Endothelial cell of umbilical vein (primary cell): ENCODE measurements around the gene CNOT6. TPM values are rescaled to one million over a fixed set of nuclear protein-coding genes. Genes with fewer than 3 reads are reported as not detected.

Experiments used
- BruUV-seq: library from RNA; stranded (reverse); fragments of 400-500 nt; replicated peaks from 2 replicates; lab custom pipeline; 2021; lab: Mats Ljungman, UMichigan
- CTCF ChIA-PET: fragments of 300-600, 350-600 bp; sonication (Branson Sonifier 250); formaldehyde crosslinking; loops from one replicate; lab custom pipeline; 2021; ENCODE audit warnings: antibody characterized with exemption, inconsistent platforms; lab: Charles Lee
- POLR2A ChIA-PET: fragments of 300-600, 350-600 bp; sonication (Branson Sonifier 250); formaldehyde crosslinking; loops from one replicate; lab custom pipeline; 2021; ENCODE audit warnings: antibody characterized with exemption, inconsistent platforms; lab: Charles Lee
- DNase-seq: peaks from one replicate; pipeline ENCODE4 v3.0.0-alpha.2; 2011; ENCODE audit warnings: low read depth, low spot score
- FAIRE-seq: peaks from 2 replicates; lab custom pipeline; 2011; peaks lifted over from hg19 to GRCh38; lab: Jason Lieb, UNC
- H2AFZ ChIP-seq: 2 replicates; pipeline ENCODE4 v1.6.0; 2012; ENCODE audit warnings: low read depth, low read length, control low read depth, inconsistent platforms
- H3K27ac ChIP-seq: 2 replicates; pipeline ENCODE4 v1.5.1; 2011; ENCODE audit warnings: low read depth, mild to moderate bottlenecking, control low read depth, low read length, moderate library complexity; ENCODE audit not compliant: insufficient read depth
- H3K27me3 ChIP-seq, 2 experiments: 2 replicates each; pipeline versions ENCODE4 v1.6.0 to v1.6.1; 2011; ENCODE audit warnings: low read length in 2 of 2, mixed read lengths in 1 of 2; ENCODE audit not compliant: control insufficient read depth in 2 of 2, insufficient read depth in 2 of 2
- H3K36me3 ChIP-seq, 2 experiments: 2 replicates in 1 of 2; 3 replicates in 1 of 2; pipeline ENCODE4 v1.5.1; 2011; ENCODE audit warnings: low read length in 2 of 2, mild to moderate bottlenecking in 1 of 2, moderate library complexity in 1 of 2; ENCODE audit not compliant: control insufficient read depth in 2 of 2, insufficient read depth in 2 of 2; ENCODE audit errors: extremely low read depth in 1 of 2
- H3K4me1 ChIP-seq: 3 replicates; pipeline ENCODE4 v1.5.1; 2011; ENCODE audit warnings: mild to moderate bottlenecking, low read length; ENCODE audit not compliant: control insufficient read depth, insufficient read depth; ENCODE audit errors: extremely low read depth
- H3K4me2 ChIP-seq: 2 replicates; pipeline ENCODE4 v1.6.1; 2011; ENCODE audit warnings: low read length, control low read depth, mixed read lengths; ENCODE audit not compliant: insufficient read depth
- H3K4me3 ChIP-seq, 3 experiments: fragments of 200-600 bp in 1 of 3; sonication (generic), shearing (Covaris generic) in 1 of 3; replicated peaks in 1 of 3; 2 replicates each; pipeline ENCODE4 v1.5.1; 2011 to 2016; ENCODE audit warnings: control low read depth in 3 of 3, low read length in 3 of 3, mild to moderate bottlenecking in 2 of 3, inconsistent platforms in 1 of 3, low read depth in 1 of 3, moderate library complexity in 1 of 3; ENCODE audit not compliant: insufficient read depth in 1 of 3
- H3K79me2 ChIP-seq: 2 replicates; pipeline ENCODE4 v1.6.0; 2012; ENCODE audit warnings: low read length, inconsistent platforms; ENCODE audit not compliant: control insufficient read depth, insufficient read depth
- H3K9ac ChIP-seq: replicated peaks from 2 replicates; pipeline ENCODE3; 2011; ENCODE audit warnings: low read length, control low read depth; ENCODE audit not compliant: insufficient read depth; ENCODE audit errors: extremely low read depth
- H3K9me1 ChIP-seq: replicated peaks from 3 replicates; pipeline ENCODE4 v1.6.0; 2011; ENCODE audit warnings: mild to moderate bottlenecking, low read length; ENCODE audit not compliant: control insufficient read depth, insufficient read depth; ENCODE audit errors: extremely low read depth
- H3K9me3 ChIP-seq: replicated peaks from 2 replicates; pipeline ENCODE4 v1.5.1; 2012; ENCODE audit warnings: low read length, inconsistent platforms; ENCODE audit not compliant: control insufficient read depth, insufficient read depth
- H4K20me1 ChIP-seq: replicated peaks from 2 replicates; pipeline ENCODE3; 2011; ENCODE audit warnings: mild to moderate bottlenecking, low read length; ENCODE audit not compliant: control insufficient read depth, insufficient read depth; ENCODE audit errors: extremely low read depth
- EZH2 ChIP-seq: IDR thresholded peaks from 2 replicates; pipeline ENCODE4 v1.6.1; 2012; ENCODE audit warnings: borderline replicate concordance, low read depth, mild to moderate bottlenecking, moderate library complexity, low read length, inconsistent platforms; ENCODE audit not compliant: severe bottlenecking
- FOS ChIP-seq: IDR thresholded peaks from 2 replicates; pipeline ENCODE4 v1.6.1; 2011; ENCODE audit warnings: mild to moderate bottlenecking, low read length, moderate library complexity, borderline replicate concordance; ENCODE audit not compliant: insufficient read depth
- GATA2 ChIP-seq: IDR thresholded peaks from 2 replicates; pipeline ENCODE4 v1.7.0; 2011; ENCODE audit warnings: low read depth, mild to moderate bottlenecking, moderate library complexity, mixed read lengths, low read length; ENCODE audit not compliant: insufficient read length, insufficient read depth
- JUN ChIP-seq: IDR thresholded peaks from 2 replicates; pipeline ENCODE4 v1.6.1; 2011; ENCODE audit warnings: borderline replicate concordance, low read depth; ENCODE audit not compliant: insufficient read length, insufficient read depth
- MYC ChIP-seq: IDR thresholded peaks from one replicate; pipeline ENCODE4 v1.6.1; 2011; ENCODE audit warnings: mild to moderate bottlenecking, low read depth, low read length
- POLR2A ChIP-seq: IDR thresholded peaks from 2 replicates; pipeline ENCODE4 v1.6.1; 2012; ENCODE audit warnings: low read depth, mild to moderate bottlenecking, control low read depth, low read length
- POLR2AphosphoS5 ChIP-seq: IDR thresholded peaks from 2 replicates; pipeline ENCODE4 v1.6.1; 2012; ENCODE audit warnings: low read depth, mild to moderate bottlenecking, control low read depth, low read length, moderate library complexity; ENCODE audit not compliant: insufficient read depth
- dilution Hi-C: fragments of 300-500 bp; cut with MboI; formaldehyde crosslinking; loops from one replicate; pipeline ENCODE4 v1.15.0; 2019; ENCODE audit warnings: low sequenced_read_pairs; ENCODE audit not compliant: extremely low pct_ligation_motif_present
- intact Hi-C: fragments of 100-400 bp; cut with micrococcal nuclease; formaldehyde crosslinking; loops from one replicate; pipeline ENCODE4 v1.10.0; 2022
- polyA plus RNA-seq, 4 experiments: library from polyadenylated mRNA; depleted of rRNA in 3 of 4; stranded (reverse) in 3 of 4; unstranded in 1 of 4; fragments of >200 nt; gene quantifications; 2 replicates each; pipeline versions ENCODE4 v1.2.1 to v1.2.3, GENCODE V29; 2011 to 2012; ENCODE audit warnings: missing spikeins in 1 of 4
- total RNA-seq: library from RNA; stranded (reverse); gene quantifications from 2 replicates; pipeline ENCODE4 v1.2.3, GENCODE V29; 2021
- TF ChIP-seq, protein P1 (sequence below), 2 donors: IDR thresholded peaks; 1 replicate in 1 of 2; 2 replicates in 1 of 2; pipeline ENCODE4 v1.5.1; 2011; ENCODE audit warnings: low read length in 2 of 2, mild to moderate bottlenecking in 2 of 2, moderate library complexity in 2 of 2, control low read depth in 1 of 2, inconsistent platforms in 1 of 2, low read depth in 1 of 2; ENCODE audit not compliant: insufficient read depth in 1 of 2; ENCODE audit errors: extremely low read depth in 1 of 2
- TF ChIP-seq, protein P2 (sequence below): IDR thresholded peaks from 2 replicates; pipeline ENCODE4 v1.6.1; 2011; ENCODE audit not compliant: insufficient read depth, insufficient read length

CNOT6 gene
- total and polyA plus RNA-seq, 2 donors (not counting 3 experiments of a cell fraction or from before 2014, with no cell fraction given), result 9.2 to 33.8 TPM

DNA sequence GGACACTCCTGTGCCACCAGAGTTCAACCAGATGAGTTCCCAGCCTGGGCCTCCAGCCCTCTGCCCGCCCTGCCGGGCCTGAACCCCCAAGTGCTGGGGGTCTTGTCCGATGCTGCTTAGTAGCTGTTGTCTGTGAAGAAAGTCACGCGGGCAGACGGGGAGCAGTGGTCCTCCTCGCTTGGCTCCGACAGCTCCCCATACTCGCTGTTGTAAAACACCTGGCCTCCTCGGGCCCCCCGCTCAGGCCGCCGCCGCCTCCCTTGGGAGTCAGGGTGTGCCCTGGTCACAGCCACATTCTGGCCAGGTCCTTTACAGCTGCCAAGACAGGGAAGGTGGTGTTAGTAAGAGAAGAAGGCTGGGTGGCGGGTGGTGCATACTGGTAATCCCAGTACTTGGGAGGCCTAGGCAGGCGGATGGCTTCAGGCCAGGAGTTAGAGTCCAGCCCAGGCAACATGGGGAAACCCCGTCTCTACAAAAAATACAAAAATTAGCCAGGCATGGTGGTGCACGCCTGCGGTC, 109.0 kb downstream of the CNOT6 start:
- H3K4me2 ChIP-seq, result no peak overlapping the region
- peaks cover 3% of the 10 kb centered on the region for H3K4me1 ChIP-seq
- DNase-seq, result no peak
- no peak overlapping the region for H2AFZ ChIP-seq
- H3K4me3 ChIP-seq, result no peak overlapping the region
- FAIRE-seq, result no peak
- H3K27me3 ChIP-seq, result no peaks in the 10 kb centered on the region
- no peak overlapping the region for H3K27ac ChIP-seq
- no TSS peak for BruUV-seq
- no peak for TF ChIP-seq POLR2A
- TF ChIP-seq, protein P1, sequence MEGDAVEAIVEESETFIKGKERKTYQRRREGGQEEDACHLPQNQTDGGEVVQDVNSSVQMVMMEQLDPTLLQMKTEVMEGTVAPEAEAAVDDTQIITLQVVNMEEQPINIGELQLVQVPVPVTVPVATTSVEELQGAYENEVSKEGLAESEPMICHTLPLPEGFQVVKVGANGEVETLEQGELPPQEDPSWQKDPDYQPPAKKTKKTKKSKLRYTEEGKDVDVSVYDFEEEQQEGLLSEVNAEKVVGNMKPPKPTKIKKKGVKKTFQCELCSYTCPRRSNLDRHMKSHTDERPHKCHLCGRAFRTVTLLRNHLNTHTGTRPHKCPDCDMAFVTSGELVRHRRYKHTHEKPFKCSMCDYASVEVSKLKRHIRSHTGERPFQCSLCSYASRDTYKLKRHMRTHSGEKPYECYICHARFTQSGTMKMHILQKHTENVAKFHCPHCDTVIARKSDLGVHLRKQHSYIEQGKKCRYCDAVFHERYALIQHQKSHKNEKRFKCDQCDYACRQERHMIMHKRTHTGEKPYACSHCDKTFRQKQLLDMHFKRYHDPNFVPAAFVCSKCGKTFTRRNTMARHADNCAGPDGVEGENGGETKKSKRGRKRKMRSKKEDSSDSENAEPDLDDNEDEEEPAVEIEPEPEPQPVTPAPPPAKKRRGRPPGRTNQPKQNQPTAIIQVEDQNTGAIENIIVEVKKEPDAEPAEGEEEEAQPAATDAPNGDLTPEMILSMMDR (IDR thresholded peaks at IDR 0.05; ENCODE audit: extremely low read depth in 1 of 2, insufficient read depth in 1 of 2, low read depth in 1 of 2, low read length in 2 of 2), result no peak
- TF ChIP-seq EZH2, result no peak
- no peak for TF ChIP-seq JUN
- TF ChIP-seq FOS, result no peak
- TF ChIP-seq, protein P2, sequence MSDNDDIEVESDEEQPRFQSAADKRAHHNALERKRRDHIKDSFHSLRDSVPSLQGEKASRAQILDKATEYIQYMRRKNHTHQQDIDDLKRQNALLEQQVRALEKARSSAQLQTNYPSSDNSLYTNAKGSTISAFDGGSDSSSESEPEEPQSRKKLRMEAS, result no peak
- no peak for TF ChIP-seq GATA2
- TF ChIP-seq MYC, result no peak
- no peak for TF ChIP-seq POLR2AphosphoS5
- ChIA-PET CTCF (no interaction called here), POLR2A (no interaction called here)
- H3K9me3 ChIP-seq, result no peaks in the 10 kb centered on the region
- H3K36me3 ChIP-seq, result no peaks in the 10 kb centered on the region
- H3K79me2 ChIP-seq, result no peaks in the 10 kb centered on the region
- dilution Hi-C loops (no loop called here), intact Hi-C loops (no loop called here)
- H3K9me1 ChIP-seq, result no peaks in the 10 kb centered on the region
- H3K9ac ChIP-seq, result no peak overlapping the region
- H4K20me1 ChIP-seq, result no peaks in the 10 kb centered on the region
